IMR-90 (cell line): ENCODE data around the gene FTO. TPM values are rescaled to one million over a fixed set of nuclear protein-coding genes. Genes with fewer than 3 reads are reported as not detected.

Source experiments
- ATAC-seq: fragments of 200-7000 bp; cut with Tn5 transposase; 2 replicates; pipeline ENCODE4 v1.9.1; 2020; ENCODE audit warnings: low read depth, mild to moderate bottlenecking, moderate library complexity
- BruUV-seq: library from RNA; stranded (reverse); fragments of 400-500 nt; replicated peaks from 2 replicates; lab custom pipeline; 2021; lab: Mats Ljungman, UMichigan
- CTCF ChIA-PET: fragments of 300-600 bp; formaldehyde crosslinking; extraction: SDS; loops from one replicate; lab custom pipeline; 2021; ENCODE audit warnings: antibody characterized with exemption; lab: Yijun Ruan, JAX
- POLR2A ChIA-PET: fragments of 300-600 bp; sonication (Branson Sonifier 250); formaldehyde crosslinking; loops from one replicate; lab custom pipeline; 2022; ENCODE audit warnings: antibody characterized with exemption; ENCODE audit not compliant: unreplicated experiment; lab: Charles Lee
- DNase-seq: peaks from one replicate; pipeline ENCODE4 v3.0.0; 2013
- H2AFZ ChIP-seq: replicated peaks from 2 replicates; pipeline ENCODE3; 2013; ENCODE audit warnings: low read length, mild to moderate bottlenecking; ENCODE audit not compliant: poor library complexity
- H2AK5ac ChIP-seq: 2 replicates; pipeline ENCODE4 v1.6.1; 2013; ENCODE audit warnings: low read depth, low read length, inconsistent platforms
- H2AK9ac ChIP-seq: replicated peaks from 2 replicates; pipeline ENCODE3; 2013; ENCODE audit warnings: mild to moderate bottlenecking, low read depth, low read length, moderate library complexity; ENCODE audit not compliant: poor library complexity
- H2BK120ac ChIP-seq: 2 replicates; pipeline ENCODE4 v1.6.1; 2013; ENCODE audit warnings: low read depth, low read length, inconsistent platforms
- H2BK15ac ChIP-seq: 3 replicates; pipeline ENCODE4 v1.6.1; 2013; ENCODE audit warnings: low read depth, low read length, inconsistent platforms
- H2BK20ac ChIP-seq: 2 replicates; pipeline ENCODE4 v1.6.1; 2013; ENCODE audit warnings: low read depth, mild to moderate bottlenecking, inconsistent platforms, low read length, moderate library complexity
- H2BK5ac ChIP-seq: 2 replicates; pipeline ENCODE4 v1.6.1; 2013; ENCODE audit warnings: mild to moderate bottlenecking, low read depth, low read length, inconsistent platforms; ENCODE audit not compliant: poor library complexity, severe bottlenecking
- H3K14ac ChIP-seq: replicated peaks from 2 replicates; pipeline ENCODE4 v1.6.1; 2013; ENCODE audit warnings: low read depth, low read length, inconsistent platforms
- H3K18ac ChIP-seq: 2 replicates; pipeline ENCODE4 v1.6.1; 2013; ENCODE audit warnings: low read depth, low read length, control low read depth
- H3K23ac ChIP-seq: 2 replicates; pipeline ENCODE4 v1.6.1; 2013; ENCODE audit warnings: low read depth, low read length, inconsistent platforms
- H3K27ac ChIP-seq: 2 replicates; pipeline ENCODE4 v1.5.1; 2013; ENCODE audit warnings: mild to moderate bottlenecking, control low read depth, low read length; ENCODE audit not compliant: insufficient read depth
- H3K27me3 ChIP-seq: 2 replicates; pipeline ENCODE4 v1.6.1; 2013; ENCODE audit warnings: low read length; ENCODE audit not compliant: control insufficient read depth, insufficient read depth
- H3K36me3 ChIP-seq: 2 replicates; pipeline ENCODE4 v1.6.1; 2013; ENCODE audit warnings: low read length, mixed read lengths; ENCODE audit not compliant: control insufficient read depth, insufficient read depth
- H3K4ac ChIP-seq: 2 replicates; pipeline ENCODE4 v1.6.1; 2013; ENCODE audit warnings: low read depth, low read length, inconsistent platforms
- H3K4me1 ChIP-seq: 2 replicates; pipeline ENCODE4 v1.6.1; 2013; ENCODE audit warnings: low read length, mixed read lengths; ENCODE audit not compliant: control insufficient read depth, insufficient read depth
- H3K4me2 ChIP-seq: 2 replicates; pipeline ENCODE4 v1.6.1; 2013; ENCODE audit warnings: low read depth, mild to moderate bottlenecking, control low read depth, low read length, moderate library complexity
- H3K4me3 ChIP-seq: 2 replicates; pipeline ENCODE4 v1.5.1; 2013; ENCODE audit warnings: low read depth, mild to moderate bottlenecking, control low read depth, low read length, moderate library complexity; ENCODE audit not compliant: insufficient read depth
- H3K56ac ChIP-seq: 2 replicates; pipeline ENCODE4 v1.6.1; 2013; ENCODE audit warnings: low read length, inconsistent platforms; ENCODE audit not compliant: insufficient read depth; ENCODE audit errors: extremely low read depth
- H3K79me1 ChIP-seq, 2 experiments: 2 replicates each; pipeline ENCODE4 v1.6.1; 2013; ENCODE audit warnings: low read length in 2 of 2, inconsistent platforms in 1 of 2, low read depth in 1 of 2
- H3K9ac ChIP-seq: 2 replicates; pipeline ENCODE4 v1.6.1; 2013; ENCODE audit warnings: low read depth, low read length, control low read depth
- H3K9me1 ChIP-seq: 2 replicates; pipeline ENCODE4 v1.6.1; 2013; ENCODE audit warnings: low read length, inconsistent platforms; ENCODE audit not compliant: insufficient read depth
- H3K9me3 ChIP-seq: 2 replicates; pipeline ENCODE4 v1.6.1; 2013; ENCODE audit warnings: low read length; ENCODE audit not compliant: control insufficient read depth, insufficient read depth
- H4K20me1 ChIP-seq: 2 replicates; pipeline ENCODE4 v1.6.1; 2013; ENCODE audit warnings: low read length, inconsistent platforms; ENCODE audit not compliant: insufficient read depth
- H4K5ac ChIP-seq: 2 replicates; pipeline ENCODE4 v1.6.1; 2013; ENCODE audit warnings: mild to moderate bottlenecking, low read depth, low read length, control low read depth
- H4K8ac ChIP-seq, 2 experiments: 2 replicates each; pipeline ENCODE4 v1.6.1; 2013; ENCODE audit warnings: low read depth in 2 of 2, low read length in 2 of 2, control low read depth in 1 of 2, inconsistent platforms in 1 of 2
- H4K91ac ChIP-seq: 2 replicates; pipeline ENCODE4 v1.6.1; 2013; ENCODE audit warnings: low read depth, low read length, inconsistent platforms; ENCODE audit not compliant: insufficient read depth
- BHLHE40 ChIP-seq: fragments of 150-350 bp; IDR thresholded peaks from 2 replicates; pipeline ENCODE4 v1.6.1; 2016; ENCODE audit warnings: mild to moderate bottlenecking, low read depth, low read length
- CEBPB ChIP-seq: IDR thresholded peaks from 2 replicates; pipeline ENCODE4 v1.6.1; 2012; ENCODE audit warnings: low read depth, low read length, improper control_type of control experiment
- CHD1 ChIP-seq: IDR thresholded peaks from 2 replicates; pipeline ENCODE4 v1.6.1; 2012; ENCODE audit warnings: low read depth, low read length, improper control_type of control experiment
- FOS ChIP-seq: fragments of 150-350 bp; IDR thresholded peaks from 2 replicates; pipeline ENCODE4 v1.6.1; 2016; ENCODE audit warnings: low read depth, low read length
- MAFK ChIP-seq: IDR thresholded peaks from 2 replicates; pipeline ENCODE4 v1.6.1; 2012; ENCODE audit warnings: low read depth, low read length, improper control_type of control experiment
- MAZ ChIP-seq: IDR thresholded peaks from 2 replicates; pipeline ENCODE4 v1.6.1; 2012; ENCODE audit warnings: low read depth, mild to moderate bottlenecking, low read length, improper control_type of control experiment, moderate library complexity, borderline replicate concordance
- MXI1 ChIP-seq: IDR thresholded peaks from 2 replicates; pipeline ENCODE4 v1.6.1; 2012; ENCODE audit warnings: low read depth, mild to moderate bottlenecking, low read length, moderate library complexity, borderline replicate concordance
- NFE2L2 ChIP-seq: fragments of 150-350 bp; IDR thresholded peaks from 2 replicates; pipeline ENCODE4 v1.6.1; 2016; ENCODE audit warnings: low read depth, mild to moderate bottlenecking, low read length
- POLR2A ChIP-seq: IDR thresholded peaks from 2 replicates; pipeline ENCODE4 v1.6.1; 2012; ENCODE audit warnings: mild to moderate bottlenecking, low read depth, low read length
- RAD21 ChIP-seq: IDR thresholded peaks from 2 replicates; pipeline ENCODE4 v1.6.1; 2012; ENCODE audit warnings: low read length, improper control_type of control experiment
- RCOR1 ChIP-seq: IDR thresholded peaks from 2 replicates; pipeline ENCODE4 v1.6.1; 2012; ENCODE audit warnings: mild to moderate bottlenecking, low read length, improper control_type of control experiment; ENCODE audit not compliant: insufficient replicate concordance
- RFX5 ChIP-seq: IDR thresholded peaks from 2 replicates; pipeline ENCODE4 v1.8.0; 2012; ENCODE audit warnings: low read depth, mild to moderate bottlenecking, low read length, moderate library complexity
- SMC3 ChIP-seq: fragments of 150-350 bp; IDR thresholded peaks from 2 replicates; pipeline ENCODE4 v1.6.1; 2016; ENCODE audit warnings: low read depth, mild to moderate bottlenecking, antibody characterized with exemption, low read length, moderate library complexity
- WGBS, 2 experiments: methylation state at CpG; one replicate each; pipeline versions ENCODE4 v1.1.5 to v1.1.7; 2013; ENCODE audit warnings: missing lambda C conversion rate in 2 of 2; ENCODE audit not compliant: insufficient read length in 1 of 2; ENCODE audit errors: extremely low coverage in 2 of 2; 5-methylcytosine and 5-hydroxymethylcytosine counted together
- dilution Hi-C: fragments of 300-500 bp; cut with HindIII; formaldehyde crosslinking; loops from one replicate; pipeline ENCODE4 v1.14.3; 2018; ENCODE audit warnings: low sequenced_read_pairs; ENCODE audit not compliant: unreplicated experiment
- in situ Hi-C: fragments of 300-500 bp; cut with MboI; formaldehyde crosslinking; loops from 3 replicates; pipeline ENCODE4 v1.14.3; 2019; ENCODE audit warnings: low sequenced_read_pairs, inconsistent platforms, mixed read lengths
- intact Hi-C: fragments of 100-400 bp; cut with micrococcal nuclease; formaldehyde crosslinking; loops from 2 replicates; pipeline ENCODE4 v1.10.0; 2022
- polyA plus RNA-seq, 3 experiments: library from polyadenylated mRNA; depleted of rRNA; stranded (reverse); fragments of >200 nt; gene quantifications; 2 replicates each; pipeline ENCODE4 v1.2.3, GENCODE V29; 2012; ENCODE audit warnings: low replicate concordance in 1 of 3
- total RNA-seq: library from RNA; depleted of rRNA; stranded (reverse); fragments of >200 nt; gene quantifications from 2 replicates; pipeline ENCODE4 v1.2.3, GENCODE V29; 2012
- TF ChIP-seq, protein P1 (sequence below): fragments of 150-350 bp; IDR thresholded peaks from 2 replicates; pipeline ENCODE4 v1.6.1; 2016; ENCODE audit warnings: low read depth, mild to moderate bottlenecking, low read length, moderate library complexity, borderline replicate concordance
- TF ChIP-seq, protein P2 (sequence below): conservative IDR thresholded peaks from 2 replicates; pipeline ENCODE4 v1.5.1; 2012; ENCODE audit warnings: mild to moderate bottlenecking, low read depth, low read length, improper control_type of control experiment
- TF ChIP-seq, protein P3 (sequence below): fragments of 150-350 bp; IDR thresholded peaks from 2 replicates; pipeline ENCODE4 v1.6.1; 2017; ENCODE audit warnings: mild to moderate bottlenecking, antibody characterized with exemption, low read length, low read depth

The FTO gene
- total and polyA plus RNA-seq, 2 of the 4 experiments (the other 2 are of a cell fraction): 70.3 to 132 TPM

DNA sequence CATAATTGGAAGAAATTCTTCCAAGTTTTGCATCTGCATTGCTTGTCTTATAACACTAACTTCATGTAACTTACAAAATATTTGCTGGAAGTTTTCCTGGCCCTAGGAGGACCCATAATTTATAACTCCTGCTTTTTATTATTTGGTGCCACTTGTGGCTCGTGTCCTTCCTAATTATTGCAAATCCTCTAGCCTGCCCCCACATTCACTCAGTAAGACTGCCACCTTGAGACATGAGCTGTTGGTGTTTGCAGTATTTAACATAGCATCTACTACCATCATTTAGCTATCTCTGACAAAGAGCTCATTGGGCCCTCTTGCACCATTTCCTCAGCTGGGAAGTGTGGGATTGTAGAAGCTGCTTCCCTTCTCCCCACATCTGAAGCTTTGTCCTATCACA lies 49.5 kb downstream of the FTO start:
- H2BK120ac ChIP-seq: no peak overlapping the region
- CTCF ChIA-PET: interaction anchor here (0.6 to 1.0 kb wide), 4 partner anchors 10 to 505 kb away, joined by 3 to 7 read pairs (median 4); no protein-coding TSS in a partner anchor
- DNase-seq (no peak), ATAC-seq (no peak)
- H3K79me1 ChIP-seq: peaks cover 30 to 42% of the 10 kb centered on the region in 2 experiments
- H2AK9ac ChIP-seq: no peak overlapping the region
- no peak overlapping the region for H3K23ac ChIP-seq
- in situ Hi-C loops: loop anchor here (25.0 kb wide), 2 partner anchors 534 to 1184 kb away; partner anchors contain the start of genes IRX3 and IRX5
- no CpG with 5 or more reads among the region's 1 CpG for WGBS, 2 experiments
- peaks cover 12% of the 10 kb centered on the region for H4K20me1 ChIP-seq
- H3K14ac ChIP-seq: no peak overlapping the region
- no peak overlapping the region for H3K56ac ChIP-seq
- dilution Hi-C loops: no loop called here
- H3K4ac ChIP-seq: no peak overlapping the region
- H3K9ac ChIP-seq: no peak overlapping the region
- no peak overlapping the region for H2BK15ac ChIP-seq
- H4K91ac ChIP-seq: no peak overlapping the region
- no peak overlapping the region for H3K18ac ChIP-seq
- peaks cover 14% of the 10 kb centered on the region for H3K4me1 ChIP-seq
- H2AK5ac ChIP-seq: no peak overlapping the region
- no peak overlapping the region for H3K4me2 ChIP-seq
- TF ChIP-seq RFX5 (no peak), MAZ (no peak), CHD1 (no peak), MAFK (no peak), FOS (no peak), CEBPB (no peak), NFE2L2 (no peak), RCOR1 (no peak), SMC3 (no peak), BHLHE40 (no peak), POLR2A (no peak), MXI1 (no peak), RAD21 (no peak)
- TF ChIP-seq, protein P1, sequence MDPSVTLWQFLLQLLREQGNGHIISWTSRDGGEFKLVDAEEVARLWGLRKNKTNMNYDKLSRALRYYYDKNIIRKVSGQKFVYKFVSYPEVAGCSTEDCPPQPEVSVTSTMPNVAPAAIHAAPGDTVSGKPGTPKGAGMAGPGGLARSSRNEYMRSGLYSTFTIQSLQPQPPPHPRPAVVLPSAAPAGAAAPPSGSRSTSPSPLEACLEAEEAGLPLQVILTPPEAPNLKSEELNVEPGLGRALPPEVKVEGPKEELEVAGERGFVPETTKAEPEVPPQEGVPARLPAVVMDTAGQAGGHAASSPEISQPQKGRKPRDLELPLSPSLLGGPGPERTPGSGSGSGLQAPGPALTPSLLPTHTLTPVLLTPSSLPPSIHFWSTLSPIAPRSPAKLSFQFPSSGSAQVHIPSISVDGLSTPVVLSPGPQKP: no peak
- TF ChIP-seq, protein P2, sequence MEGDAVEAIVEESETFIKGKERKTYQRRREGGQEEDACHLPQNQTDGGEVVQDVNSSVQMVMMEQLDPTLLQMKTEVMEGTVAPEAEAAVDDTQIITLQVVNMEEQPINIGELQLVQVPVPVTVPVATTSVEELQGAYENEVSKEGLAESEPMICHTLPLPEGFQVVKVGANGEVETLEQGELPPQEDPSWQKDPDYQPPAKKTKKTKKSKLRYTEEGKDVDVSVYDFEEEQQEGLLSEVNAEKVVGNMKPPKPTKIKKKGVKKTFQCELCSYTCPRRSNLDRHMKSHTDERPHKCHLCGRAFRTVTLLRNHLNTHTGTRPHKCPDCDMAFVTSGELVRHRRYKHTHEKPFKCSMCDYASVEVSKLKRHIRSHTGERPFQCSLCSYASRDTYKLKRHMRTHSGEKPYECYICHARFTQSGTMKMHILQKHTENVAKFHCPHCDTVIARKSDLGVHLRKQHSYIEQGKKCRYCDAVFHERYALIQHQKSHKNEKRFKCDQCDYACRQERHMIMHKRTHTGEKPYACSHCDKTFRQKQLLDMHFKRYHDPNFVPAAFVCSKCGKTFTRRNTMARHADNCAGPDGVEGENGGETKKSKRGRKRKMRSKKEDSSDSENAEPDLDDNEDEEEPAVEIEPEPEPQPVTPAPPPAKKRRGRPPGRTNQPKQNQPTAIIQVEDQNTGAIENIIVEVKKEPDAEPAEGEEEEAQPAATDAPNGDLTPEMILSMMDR: no peak
- TF ChIP-seq, protein P3, sequence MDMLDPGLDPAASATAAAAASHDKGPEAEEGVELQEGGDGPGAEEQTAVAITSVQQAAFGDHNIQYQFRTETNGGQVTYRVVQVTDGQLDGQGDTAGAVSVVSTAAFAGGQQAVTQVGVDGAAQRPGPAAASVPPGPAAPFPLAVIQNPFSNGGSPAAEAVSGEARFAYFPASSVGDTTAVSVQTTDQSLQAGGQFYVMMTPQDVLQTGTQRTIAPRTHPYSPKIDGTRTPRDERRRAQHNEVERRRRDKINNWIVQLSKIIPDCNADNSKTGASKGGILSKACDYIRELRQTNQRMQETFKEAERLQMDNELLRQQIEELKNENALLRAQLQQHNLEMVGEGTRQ: no peak
- no TSS peak for BruUV-seq
- H3K27me3 ChIP-seq: no peaks in the 10 kb centered on the region
- no peak overlapping the region for H2BK20ac ChIP-seq
- intact Hi-C loops: no loop called here
- no peaks in the 10 kb centered on the region for H3K36me3 ChIP-seq
- H4K5ac ChIP-seq: no peak overlapping the region
- no peak overlapping the region for H2BK5ac ChIP-seq
- no peaks in the 10 kb centered on the region for H3K9me3 ChIP-seq
- H3K4me3 ChIP-seq: no peak overlapping the region
- H3K27ac ChIP-seq: no peak overlapping the region
- no peak overlapping the region for H2AFZ ChIP-seq
- H4K8ac ChIP-seq: no peak overlapping the region
- POLR2A ChIA-PET: no interaction called here
- peaks cover 4% of the 10 kb centered on the region; the same call in 1 of the 2 replicates for H3K9me1 ChIP-seq
